PC-9 (cell line): ENCODE measurements around the gene ADGRG4. TPM values are rescaled to one million over a fixed set of nuclear protein-coding genes. Genes with fewer than 3 reads are reported as not detected.
A peak's percentile ranks its signal among the peaks of the same experiment; 100 is the strongest.

Source experiments
- BruUV-seq: library from RNA; stranded (reverse); fragments of 400-500 nt; replicated peaks from 2 replicates; lab custom pipeline; 2021; lab: Mats Ljungman, UMichigan
- CTCF ChIA-PET: fragments of 300-600 bp; sonication (Branson Sonifier 250); formaldehyde crosslinking; loops from one replicate; lab custom pipeline; 2022; ENCODE audit warnings: antibody characterized with exemption; lab: Charles Lee
- POLR2A ChIA-PET: fragments of 300-600 bp; sonication (Branson Sonifier 250); formaldehyde crosslinking; loops from one replicate; lab custom pipeline; 2022; ENCODE audit warnings: antibody characterized with exemption; ENCODE audit not compliant: unreplicated experiment; lab: Charles Lee
- DNase-seq, 2 experiments: peaks; one replicate each; pipeline versions ENCODE4 v3.0.0 to v3.0.0-alpha.2; 2015 to 2022; ENCODE audit warnings: mixed read lengths in 1 of 2
- H2AFZ ChIP-seq: fragments of 200-600 bp; sonication (generic); 2 replicates; pipeline ENCODE4 v1.8.1; 2017; ENCODE audit warnings: antibody characterized with exemption
- H3F3A ChIP-seq: fragments of 200-600 bp; sonication (generic); 2 replicates; pipeline ENCODE4 v1.8.1; 2017; ENCODE audit warnings: antibody characterized with exemption, mild to moderate bottlenecking, low read depth; ENCODE audit not compliant: insufficient read depth
- H3K27ac ChIP-seq: fragments of 200-600 bp; sonication (generic); 2 replicates; pipeline ENCODE4 v1.6.1; 2016; ENCODE audit warnings: mixed run types
- H3K27me3 ChIP-seq: fragments of 200-600 bp; sonication (generic); 2 replicates; pipeline ENCODE4 v1.6.1; 2016; ENCODE audit warnings: low read depth, mixed run types; ENCODE audit not compliant: insufficient read depth
- H3K36me3 ChIP-seq: fragments of 200-600 bp; sonication (generic); 2 replicates; pipeline ENCODE4 v1.6.1; 2016; ENCODE audit warnings: low read depth, mixed run types
- H3K4me1 ChIP-seq: fragments of 200-600 bp; sonication (generic); replicated peaks from 2 replicates; pipeline ENCODE4 v1.6.1; 2016; ENCODE audit warnings: mixed run types; ENCODE audit not compliant: insufficient read depth
- H3K4me2 ChIP-seq: fragments of 200-600 bp; sonication (generic); 2 replicates; pipeline ENCODE4 v1.6.1; 2017; ENCODE audit warnings: mixed run types
- H3K4me3 ChIP-seq: fragments of 200-600 bp; sonication (generic); 2 replicates; pipeline ENCODE4 v1.6.1; 2016; ENCODE audit warnings: mixed run types
- H3K79me2 ChIP-seq: fragments of 200-600 bp; sonication (generic); 2 replicates; pipeline ENCODE4 v1.6.1; 2017; ENCODE audit warnings: low read depth, mixed run types
- H3K9me2 ChIP-seq: fragments of 200-600 bp; sonication (generic); 2 replicates; pipeline ENCODE4 v1.8.1; 2017; ENCODE audit warnings: mild to moderate bottlenecking; ENCODE audit not compliant: insufficient read depth
- H3K9me3 ChIP-seq: fragments of 200-600 bp; sonication (generic); 2 replicates; pipeline ENCODE4 v1.8.1; 2016; ENCODE audit warnings: low read depth; ENCODE audit not compliant: insufficient read depth
- H4K20me1 ChIP-seq: fragments of 200-600 bp; sonication (generic); 2 replicates; pipeline ENCODE4 v1.8.1; 2017; ENCODE audit not compliant: insufficient read depth
- EZH2 ChIP-seq: fragments of 200-600 bp; sonication (generic); IDR thresholded peaks from 2 replicates; pipeline ENCODE4 v1.8.0; 2017; ENCODE audit warnings: antibody characterized with exemption, low read depth
- intact Hi-C: fragments of 100-400 bp; cut with micrococcal nuclease; formaldehyde crosslinking; loops from one replicate; pipeline ENCODE4 v1.10.0; 2022; ENCODE audit not compliant: unreplicated experiment
- total RNA-seq: library from RNA; stranded (reverse); gene quantifications from 2 replicates; pipeline ENCODE4 v1.2.3, GENCODE V29; 2021
- TF ChIP-seq, protein P1 (sequence below): fragments of 200-600 bp; sonication (generic); conservative IDR thresholded peaks from 2 replicates; pipeline ENCODE4 v1.6.1; 2017; ENCODE audit warnings: mixed run types, antibody characterized with exemption, mild to moderate bottlenecking, moderate library complexity

The ADGRG4 gene
- total RNA-seq, 1 experiment from 2014 or later, result not detected

- Histone ChIP-seq H3K4me3 (no peak overlapping the region), H3K79me2 (no peaks in the 10 kb centered on the region), H3K27ac (peak overlapping the region; percentile 53), H4K20me1 (no peaks in the 10 kb centered on the region), H2AFZ (no peak overlapping the region), H3K36me3 (no peaks in the 10 kb centered on the region), H3K4me1 (peaks cover 82% of the 10 kb centered on the region), H3K27me3 (no peaks in the 10 kb centered on the region), H3F3A (peaks cover 53% of the 10 kb centered on the region), H3K9me3 (peaks cover 9% of the 10 kb centered on the region), H3K9me2 (no peaks in the 10 kb centered on the region), H3K4me2 (no peak overlapping the region)
- no peak for DNase-seq
- intact Hi-C loops, result no loop called here
- BruUV-seq, result no TSS peak
- POLR2A ChIA-PET, result no interaction called here
- TF ChIP-seq, protein P1, sequence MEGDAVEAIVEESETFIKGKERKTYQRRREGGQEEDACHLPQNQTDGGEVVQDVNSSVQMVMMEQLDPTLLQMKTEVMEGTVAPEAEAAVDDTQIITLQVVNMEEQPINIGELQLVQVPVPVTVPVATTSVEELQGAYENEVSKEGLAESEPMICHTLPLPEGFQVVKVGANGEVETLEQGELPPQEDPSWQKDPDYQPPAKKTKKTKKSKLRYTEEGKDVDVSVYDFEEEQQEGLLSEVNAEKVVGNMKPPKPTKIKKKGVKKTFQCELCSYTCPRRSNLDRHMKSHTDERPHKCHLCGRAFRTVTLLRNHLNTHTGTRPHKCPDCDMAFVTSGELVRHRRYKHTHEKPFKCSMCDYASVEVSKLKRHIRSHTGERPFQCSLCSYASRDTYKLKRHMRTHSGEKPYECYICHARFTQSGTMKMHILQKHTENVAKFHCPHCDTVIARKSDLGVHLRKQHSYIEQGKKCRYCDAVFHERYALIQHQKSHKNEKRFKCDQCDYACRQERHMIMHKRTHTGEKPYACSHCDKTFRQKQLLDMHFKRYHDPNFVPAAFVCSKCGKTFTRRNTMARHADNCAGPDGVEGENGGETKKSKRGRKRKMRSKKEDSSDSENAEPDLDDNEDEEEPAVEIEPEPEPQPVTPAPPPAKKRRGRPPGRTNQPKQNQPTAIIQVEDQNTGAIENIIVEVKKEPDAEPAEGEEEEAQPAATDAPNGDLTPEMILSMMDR, result no peak
- no peak for TF ChIP-seq EZH2
- CTCF ChIA-PET, result no interaction called here
Observed at GRCh38 chrX:136453114-136453513, 152.4 kb downstream of the ADGRG4 start.

GRCh38 chrX:136453771-136454170 lies 153.0 kb downstream of the ADGRG4 start:
- Histone ChIP-seq H3K36me3 (no peaks in the 10 kb centered on the region), H2AFZ (no peak overlapping the region), H3F3A (peaks cover 59% of the 10 kb centered on the region), H3K27me3 (no peaks in the 10 kb centered on the region), H3K4me3 (no peak overlapping the region), H3K4me1 (peaks cover 89% of the 10 kb centered on the region), H3K9me2 (no peaks in the 10 kb centered on the region), H3K9me3 (peaks cover 5% of the 10 kb centered on the region), H3K27ac (peak overlapping the region; percentile 53), H4K20me1 (no peaks in the 10 kb centered on the region), H3K4me2 (peak overlapping the region; percentile 23; the same call in 1 of the 2 replicates), H3K79me2 (no peaks in the 10 kb centered on the region)
- TF ChIP-seq, protein P1, result no peak
- TF ChIP-seq EZH2, result no peak
- ChIA-PET POLR2A (no interaction called here), CTCF (no interaction called here)
- no TSS peak for BruUV-seq
- intact Hi-C loops, result no loop called here
- peak in 1 of 2 experiments; percentile 68 for DNase-seq

GRCh38 chrX:136456133-136456532 lies 155.4 kb downstream of the ADGRG4 start:
- ChIA-PET POLR2A (no interaction called here), CTCF (no interaction called here)
- no peaks in the 10 kb centered on the region for H4K20me1 ChIP-seq
- H3K27ac ChIP-seq, result no peak overlapping the region
- BruUV-seq, result no TSS peak
- no peak overlapping the region for H2AFZ ChIP-seq
- peaks cover 74% of the 10 kb centered on the region for H3K4me1 ChIP-seq
- H3K4me3 ChIP-seq, result no peak overlapping the region
- no peak overlapping the region for H3K4me2 ChIP-seq
- no peaks in the 10 kb centered on the region for H3K27me3 ChIP-seq
- H3K36me3 ChIP-seq, result no peaks in the 10 kb centered on the region
- TF ChIP-seq, protein P1, result no peak
- TF ChIP-seq EZH2, result no peak
- H3F3A ChIP-seq, result peaks cover 50% of the 10 kb centered on the region
- no peaks in the 10 kb centered on the region for H3K9me3 ChIP-seq
- H3K9me2 ChIP-seq, result no peaks in the 10 kb centered on the region
- intact Hi-C loops, result no loop called here
- no peaks in the 10 kb centered on the region for H3K79me2 ChIP-seq
- no peak for DNase-seq
